HepG2 (cell line): ENCODE measurements around the gene ANP32A. TPM values are rescaled to one million over a fixed set of nuclear protein-coding genes. Genes with fewer than 3 reads are reported as not detected.

ENCODE experiments used
- AKNA ChIP-seq: sonication (generic); formaldehyde crosslinking; IDR thresholded peaks from 2 replicates; pipeline ENCODE4 v1.4.0; 2020; ENCODE audit warnings: missing genetic modification reagents, borderline replicate concordance
- DNMT1 ChIP-seq: sonication (generic); formaldehyde crosslinking; IDR thresholded peaks from 2 replicates; pipeline ENCODE4 v1.5.1; 2020; ENCODE audit warnings: mild to moderate bottlenecking, missing genetic modification reagents
- FOXP1 ChIP-seq, 2 experiments: fragments of 450-650 bp in 1 of 2; IDR thresholded peaks; 2 replicates each; pipeline ENCODE4 v1.6.1; 2017 to 2018; ENCODE audit warnings: antibody characterized with exemption in 1 of 2
- HOXA3 ChIP-seq: sonication (generic); formaldehyde crosslinking; IDR thresholded peaks from 2 replicates; pipeline ENCODE4 v1.5.0; 2020; ENCODE audit warnings: missing genetic modification reagents
- JUNB ChIP-seq: sonication (generic); formaldehyde crosslinking; IDR thresholded peaks from 2 replicates; pipeline ENCODE4 v1.8.0; 2022; ENCODE audit warnings: missing genetic modification reagents, mild to moderate bottlenecking, borderline replicate concordance
- JUND ChIP-seq: sonication (generic); formaldehyde crosslinking; IDR thresholded peaks from 2 replicates; pipeline ENCODE4 v1.8.0; 2022; ENCODE audit warnings: mild to moderate bottlenecking, missing genetic modification reagents
- MAF1 ChIP-seq: sonication (generic); formaldehyde crosslinking; IDR thresholded peaks from 2 replicates; pipeline ENCODE4 v1.5.0; 2020; ENCODE audit warnings: missing genetic modification reagents, borderline replicate concordance
- MLLT10 ChIP-seq: sonication (generic); formaldehyde crosslinking; IDR thresholded peaks from 2 replicates; pipeline ENCODE4 v1.4.0; 2020; ENCODE audit warnings: missing genetic modification reagents
- MTA1 ChIP-seq: sonication (generic); formaldehyde crosslinking; IDR thresholded peaks from 2 replicates; pipeline ENCODE4 v1.4.0; 2020; ENCODE audit warnings: missing genetic modification reagents, mild to moderate bottlenecking, borderline replicate concordance
- NFE2L2 ChIP-seq: fragments of 150-350 bp; IDR thresholded peaks from 2 replicates; pipeline ENCODE4 v1.6.1; 2014; ENCODE audit warnings: low read length
- POGZ ChIP-seq: sonication (generic); formaldehyde crosslinking; IDR thresholded peaks from 2 replicates; pipeline ENCODE4 v1.4.0; 2020; ENCODE audit warnings: mild to moderate bottlenecking, missing genetic modification reagents
- SKI ChIP-seq: fragments of 450-650 bp; IDR thresholded peaks from one replicate; pipeline ENCODE4 v1.6.1; 2018; ENCODE audit warnings: mild to moderate bottlenecking; ENCODE audit not compliant: partially characterized antibody
- SP5 ChIP-seq: IDR thresholded peaks from 2 replicates; pipeline ENCODE4 v1.6.1; 2016; ENCODE audit warnings: low read depth, borderline replicate concordance
- THYN1 ChIP-seq: sonication (generic); formaldehyde crosslinking; IDR thresholded peaks from 2 replicates; pipeline ENCODE4 v1.8.1; 2023; ENCODE audit warnings: low read depth, mild to moderate bottlenecking, moderate library complexity, missing genetic modification reagents, borderline replicate concordance
- ZBTB46 ChIP-seq: sonication (generic); formaldehyde crosslinking; IDR thresholded peaks from 2 replicates; pipeline ENCODE4 v1.4.0; 2020; ENCODE audit warnings: mild to moderate bottlenecking, missing genetic modification reagents, borderline replicate concordance
- ZFP1 ChIP-seq: IDR thresholded peaks from 2 replicates; pipeline ENCODE4 v1.6.1; 2016
- ZFY ChIP-seq: sonication (generic); formaldehyde crosslinking; IDR thresholded peaks from 2 replicates; pipeline ENCODE4 v1.4.0; 2020; ENCODE audit warnings: missing genetic modification reagents
- ZNF296 ChIP-seq: sonication (generic); formaldehyde crosslinking; conservative IDR thresholded peaks from 2 replicates; pipeline ENCODE4 v1.5.0; 2020; ENCODE audit warnings: mild to moderate bottlenecking, missing genetic modification reagents
- ZNF337 ChIP-seq: sonication (generic); formaldehyde crosslinking; IDR thresholded peaks from 2 replicates; pipeline ENCODE4 v1.5.1; 2020; ENCODE audit warnings: missing genetic modification reagents, low read depth, mild to moderate bottlenecking, borderline replicate concordance
- ZNF567 ChIP-seq: sonication (generic); formaldehyde crosslinking; IDR thresholded peaks from 2 replicates; pipeline ENCODE4 v1.8.1; 2023; ENCODE audit warnings: mild to moderate bottlenecking, missing genetic modification reagents, borderline replicate concordance
- ZNF644 ChIP-seq: IDR thresholded peaks from 2 replicates; pipeline ENCODE4 v1.6.1; 2016; ENCODE audit warnings: low read depth
- ZNF790 ChIP-seq: sonication (generic); formaldehyde crosslinking; IDR thresholded peaks from 2 replicates; pipeline ENCODE4 v1.8.0; 2022; ENCODE audit warnings: missing genetic modification reagents, mild to moderate bottlenecking, borderline replicate concordance
- ZNF800 ChIP-seq: sonication (generic); formaldehyde crosslinking; IDR thresholded peaks from 2 replicates; pipeline ENCODE4 v1.4.0; 2020; ENCODE audit warnings: missing genetic modification reagents
- polyA plus RNA-seq, 8 experiments: library from polyadenylated mRNA; depleted of rRNA in 3 of 8; stranded (reverse) in 7 of 8; unstranded in 1 of 8; fragments of >200 nt; fragmentation: Illumina TruSeq in 4 of 8; extraction: Trizol in 4 of 8; gene quantifications; 2 replicates each; pipeline versions ENCODE4 v1.2.1 to v1.2.3, GENCODE V29; 2011 to 2016; ENCODE audit warnings: low read depth in 4 of 8, missing spikeins in 1 of 8, mixed read lengths in 1 of 8; ENCODE audit not compliant: insufficient read depth in 1 of 8
- total RNA-seq, 5 experiments: library from RNA; depleted of rRNA; stranded (reverse); fragments of >200 nt; fragmentation: Illumina TruSeq; extraction: Trizol; gene quantifications; 2 replicates each; pipeline ENCODE4 v1.2.3, GENCODE V29; 2016; ENCODE audit warnings: low read depth in 1 of 5

The ANP32A gene
- total and polyA plus RNA-seq, 2 of the 13 experiments (the other 11 are each of a cell fraction or from before 2014, with no cell fraction given): 60.6 to 206 TPM

- TF ChIP-seq THYN1 (no peak), SKI (no peak), ZNF337 (CRISPR knock-in tag) (no peak), JUND (CRISPR knock-in tag) (no peak), ZBTB46 (no peak), ZNF296 (CRISPR knock-in tag) (no peak), ZNF790 (CRISPR knock-in tag) (no peak), JUNB (CRISPR knock-in tag) (no peak), ZNF800 (CRISPR knock-in tag) (no peak; the same call in 1 of the 2 replicates), AKNA (CRISPR knock-in tag) (no peak), DNMT1 (CRISPR knock-in tag) (no peak), SP5 (no peak), POGZ (CRISPR knock-in tag) (no peak), ZFY (CRISPR knock-in tag) (no peak; the same call in 1 of the 2 replicates), FOXP1 (IDR thresholded peaks at IDR 0.05) (no peak), FOXP1 (CRISPR knock-in tag; IDR thresholded peaks at IDR 0.05) (no peak), ZNF644 (no peak), MLLT10 (no peak), MTA1 (no peak), ZNF567 (CRISPR knock-in tag) (no peak), HOXA3 (CRISPR knock-in tag) (no peak; the same call in 1 of the 2 replicates), MAF1 (CRISPR knock-in tag) (no peak), ZFP1 (CRISPR knock-in tag) (no peak), NFE2L2 (no peak)
Observed at GRCh38 chr15:68817304-68818065, 3.2 kb downstream of the ANP32A start (continued).
